NB4 (cell line): ENCODE measurements around the gene COL17A1.

Source experiments
- DNase-seq: peaks from one replicate; pipeline ENCODE4 v3.0.0; 2010; ENCODE audit warnings: low read depth
- H3K4me3 ChIP-seq: one replicate; pipeline ENCODE4 v1.5.1; 2011; ENCODE audit warnings: mild to moderate bottlenecking, low read depth, low read length, moderate library complexity
- CTCF ChIP-seq: IDR thresholded peaks from one replicate; pipeline ENCODE4 v1.5.1; 2012; ENCODE audit warnings: low read depth, low read length
- MAX ChIP-seq: IDR thresholded peaks from 2 replicates; pipeline ENCODE4 v1.6.1; 2011; ENCODE audit warnings: low read depth, low read length
- MYC ChIP-seq: IDR thresholded peaks from 2 replicates; pipeline ENCODE4 v1.6.1; 2011; ENCODE audit warnings: low read depth, low read length
- POLR2A ChIP-seq: IDR thresholded peaks from 2 replicates; pipeline ENCODE4 v1.6.1; 2011; ENCODE audit warnings: mild to moderate bottlenecking; ENCODE audit not compliant: insufficient read length; ENCODE audit errors: extremely low read depth

Gene COL17A1

GRCh38 chr10:103995134-103995533 lies 90.5 kb downstream of the COL17A1 start:
- TF ChIP-seq MAX (no peak), CTCF (no peak), MYC (no peak), POLR2A (no peak)
- no peak for DNase-seq
- H3K4me3 ChIP-seq: no peak overlapping the region

- H3K4me3 ChIP-seq: no peak overlapping the region
- no peak for TF ChIP-seq MAX
- no peak for DNase-seq
Measured at GRCh38 chr10:103991393-103992128, 94.1 kb downstream of the COL17A1 start.

GRCh38 chr10:103990531-103990930 lies 95.1 kb downstream of the COL17A1 start:
- H3K4me3 ChIP-seq: no peak overlapping the region
- no peak for DNase-seq
- TF ChIP-seq MYC (no peak), MAX (no peak), POLR2A (no peak), CTCF (no peak)

- TF ChIP-seq CTCF (no peak), MAX (no peak), POLR2A (no peak), MYC (no peak)
- no peak for DNase-seq
- H3K4me3 ChIP-seq: no peak overlapping the region
Measured at GRCh38 chr10:103990121-103990520, 95.6 kb downstream of the COL17A1 start.

- H3K4me3 ChIP-seq: no peak overlapping the region
- no peak for TF ChIP-seq POLR2A
- no peak for TF ChIP-seq CTCF
- TF ChIP-seq MYC: no peak
- no peak for TF ChIP-seq MAX
- no peak for DNase-seq
Measured at GRCh38 chr10:103986360-103986759, 99.3 kb downstream of the COL17A1 start.

GRCh38 chr10:103985726-103986125 lies 100.0 kb downstream of the COL17A1 start:
- H3K4me3 ChIP-seq: no peak overlapping the region
- DNase-seq: no peak
- TF ChIP-seq CTCF: no peak
- no peak for TF ChIP-seq POLR2A
- no peak for TF ChIP-seq MYC
